Measurements from ENCODE around the gene FSTL4. TPM values are rescaled to one million over a fixed set of nuclear protein-coding genes. Genes with fewer than 3 reads are reported as not detected.

Gene FSTL4
- total RNA-seq (2014; rRNA removed; shearing (Covaris generic)) (not detected in 2 replicates), total RNA-seq (2022) (not detected in 2 replicates), Bru-seq, nascent RNA (percentile 0 among the genes with signal in this experiment), BruChase-seq, experiment 1, labeled RNA remaining after a 6-hour chase (percentile 1 among the genes with signal in this experiment), BruChase-seq, experiment 2, labeled RNA remaining after a 2-hour chase (percentile 0 among the genes with signal in this experiment)
- long read RNA-seq: 0 reads

DNA sequence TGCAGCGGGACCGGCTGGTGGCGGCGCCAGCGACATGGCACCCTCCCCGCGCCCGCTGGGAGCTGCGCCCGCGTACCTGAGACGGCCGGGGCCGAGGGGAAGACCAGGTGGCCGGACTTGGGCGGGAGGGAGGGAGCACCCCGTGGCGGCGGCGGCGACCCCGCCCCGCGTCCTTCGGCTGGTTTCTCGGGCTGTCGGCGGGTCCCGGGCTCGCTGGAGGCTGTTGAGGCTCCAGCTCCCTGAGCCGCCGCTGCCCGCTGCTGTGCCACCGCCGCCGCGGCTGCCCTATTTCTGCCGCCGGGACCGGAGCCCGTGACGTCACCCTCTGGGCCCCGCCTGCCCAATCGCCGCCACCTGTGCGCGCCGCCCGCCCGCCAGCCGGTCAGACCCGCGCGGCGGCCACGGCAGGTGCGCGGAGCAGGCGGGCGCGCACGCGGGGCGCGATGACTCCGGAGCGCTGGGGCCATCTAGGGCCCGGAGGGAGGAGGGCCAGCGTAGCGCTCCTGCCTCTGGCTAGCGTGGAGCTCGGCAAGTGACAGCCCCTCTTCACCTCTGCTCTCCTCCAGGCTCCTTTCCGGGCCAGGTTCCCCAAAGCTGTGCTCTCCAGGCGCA, at the start of gene FSTL4:
Gene FSTL4 (minus strand): TSS at position 293 of the 612 bp plus-strand sequence.
- H3K9me3 ChIP-seq (ENCODE audit: low read length): no peaks in the 10 kb centered on the region
- BruUV-seq (replicated peaks): no TSS peak
- H3K36me3 ChIP-seq (ENCODE audit: insufficient read depth, low read length): no peaks in the 10 kb centered on the region
- DNase-seq (ENCODE audit: low spot score): no peak
- intact Hi-C loops (cut with micrococcal nuclease; ENCODE audit: unreplicated experiment): no loop called here
- H3K27ac ChIP-seq (ENCODE audit: low read depth, low read length, poor library complexity, severe bottlenecking): no peak within 1 kb of the TSS
- no peak for TF ChIP-seq EZH2phosphoT487 (IDR thresholded peaks at IDR 0.05; ENCODE audit: borderline replicate concordance, low read depth, low read length)
- TF ChIP-seq, protein P1, sequence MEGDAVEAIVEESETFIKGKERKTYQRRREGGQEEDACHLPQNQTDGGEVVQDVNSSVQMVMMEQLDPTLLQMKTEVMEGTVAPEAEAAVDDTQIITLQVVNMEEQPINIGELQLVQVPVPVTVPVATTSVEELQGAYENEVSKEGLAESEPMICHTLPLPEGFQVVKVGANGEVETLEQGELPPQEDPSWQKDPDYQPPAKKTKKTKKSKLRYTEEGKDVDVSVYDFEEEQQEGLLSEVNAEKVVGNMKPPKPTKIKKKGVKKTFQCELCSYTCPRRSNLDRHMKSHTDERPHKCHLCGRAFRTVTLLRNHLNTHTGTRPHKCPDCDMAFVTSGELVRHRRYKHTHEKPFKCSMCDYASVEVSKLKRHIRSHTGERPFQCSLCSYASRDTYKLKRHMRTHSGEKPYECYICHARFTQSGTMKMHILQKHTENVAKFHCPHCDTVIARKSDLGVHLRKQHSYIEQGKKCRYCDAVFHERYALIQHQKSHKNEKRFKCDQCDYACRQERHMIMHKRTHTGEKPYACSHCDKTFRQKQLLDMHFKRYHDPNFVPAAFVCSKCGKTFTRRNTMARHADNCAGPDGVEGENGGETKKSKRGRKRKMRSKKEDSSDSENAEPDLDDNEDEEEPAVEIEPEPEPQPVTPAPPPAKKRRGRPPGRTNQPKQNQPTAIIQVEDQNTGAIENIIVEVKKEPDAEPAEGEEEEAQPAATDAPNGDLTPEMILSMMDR (conservative IDR thresholded peaks at IDR 0.05; ENCODE audit: low read length): no peak
- CTCF ChIA-PET (ENCODE audit: unreplicated experiment): no interaction called here
- POLR2A ChIA-PET: no interaction called here
- H3K4me1 ChIP-seq (ENCODE audit: insufficient read depth, low read length, poor library complexity, severe bottlenecking): no peaks in the 10 kb centered on the region
- H3K9me2 ChIP-seq (ENCODE audit: insufficient read depth, low read length): no peaks in the 10 kb centered on the region
- H2AFZ ChIP-seq (ENCODE audit: low read length): no peak within 1 kb of the TSS
- H3K4me3 ChIP-seq (ENCODE audit: low read depth, low read length, poor library complexity, severe bottlenecking): no peak within 1 kb of the TSS
- no peaks in the 10 kb centered on the region for H4K20me1 ChIP-seq (ENCODE audit: insufficient read depth, low read length)
- no peak within 1 kb of the TSS for H3K4me2 ChIP-seq (ENCODE audit: low read length)
- H3K79me2 ChIP-seq (ENCODE audit: insufficient read depth, low read depth, low read length): no peaks in the 10 kb centered on the region

DNA sequence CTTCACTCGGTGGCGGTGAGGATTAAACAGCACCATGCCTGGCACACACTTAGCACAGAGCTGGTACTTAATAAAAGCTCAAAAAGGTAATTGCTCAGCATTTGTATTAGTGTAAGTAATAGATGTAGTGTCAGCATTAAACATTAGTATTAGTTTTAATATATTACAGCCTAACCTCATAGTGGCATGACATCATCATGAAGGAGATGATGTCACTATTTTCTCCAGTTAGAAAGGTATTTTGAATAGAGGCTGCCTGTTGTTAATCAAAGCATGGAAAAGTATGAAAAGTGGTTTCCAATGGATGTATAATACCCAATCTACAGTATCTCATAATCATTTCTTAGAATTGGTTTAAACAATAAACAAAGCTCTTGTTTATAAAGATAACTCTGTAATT, 49.0 kb upstream of the FSTL4 start:
- Histone ChIP-seq H3K79me2 (ENCODE audit: insufficient read depth, low read depth, low read length) (no peaks in the 10 kb centered on the region), H3K4me2 (ENCODE audit: low read length) (no peak overlapping the region), H3K4me1 (ENCODE audit: insufficient read depth, low read length, poor library complexity, severe bottlenecking) (peaks cover 13% of the 10 kb centered on the region), H3K9me2 (ENCODE audit: insufficient read depth, low read length) (no peaks in the 10 kb centered on the region), H2AFZ (ENCODE audit: low read length) (no peak overlapping the region), H3K36me3 (ENCODE audit: insufficient read depth, low read length) (no peaks in the 10 kb centered on the region), H4K20me1 (ENCODE audit: insufficient read depth, low read length) (no peaks in the 10 kb centered on the region), H3K9me3 (ENCODE audit: low read length) (no peaks in the 10 kb centered on the region), H3K4me3 (ENCODE audit: low read depth, low read length, poor library complexity, severe bottlenecking) (no peak overlapping the region), H3K27ac (ENCODE audit: low read depth, low read length, poor library complexity, severe bottlenecking) (no peak overlapping the region)
- ChIA-PET CTCF (ENCODE audit: unreplicated experiment) (no interaction called here), POLR2A (interaction anchor here (0.5 to 1.2 kb wide), 2 partner anchors 83 to 267 kb away, joined by 3 read pairs; no protein-coding TSS in a partner anchor)
- DNase-seq (ENCODE audit: low spot score): no peak
- TF ChIP-seq, protein P1 (conservative IDR thresholded peaks at IDR 0.05; ENCODE audit: low read length): no peak
- TF ChIP-seq EZH2phosphoT487 (IDR thresholded peaks at IDR 0.05; ENCODE audit: borderline replicate concordance, low read depth, low read length): no peak
- intact Hi-C loops (cut with micrococcal nuclease; ENCODE audit: unreplicated experiment): no loop called here
- BruUV-seq (replicated peaks): no TSS peak

DNA sequence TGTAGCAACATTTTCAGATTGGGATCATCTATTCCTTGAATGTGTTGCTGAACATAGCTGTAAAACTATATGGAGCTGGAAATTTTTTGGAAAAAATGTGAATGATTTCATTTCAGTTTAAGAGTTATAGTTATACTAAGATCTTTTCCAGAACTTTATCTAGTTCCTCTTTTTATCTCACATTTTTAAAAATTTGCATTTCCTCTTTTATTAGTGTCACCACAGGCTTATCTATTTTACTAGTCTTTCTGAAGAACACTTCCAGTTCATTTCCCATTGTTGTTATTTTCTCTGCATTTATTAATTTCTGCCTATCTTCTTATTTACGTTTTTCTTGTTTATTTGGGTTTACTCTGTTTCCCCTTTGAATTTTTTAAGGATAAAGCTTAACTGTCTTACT, 46.0 kb upstream of the FSTL4 start:
- TF ChIP-seq, protein P1 (conservative IDR thresholded peaks at IDR 0.05; ENCODE audit: low read length): no peak
- no peak for TF ChIP-seq EZH2phosphoT487 (IDR thresholded peaks at IDR 0.05; ENCODE audit: borderline replicate concordance, low read depth, low read length)
- H3K79me2 ChIP-seq (ENCODE audit: insufficient read depth, low read depth, low read length): no peaks in the 10 kb centered on the region
- intact Hi-C loops (cut with micrococcal nuclease; ENCODE audit: unreplicated experiment): no loop called here
- H3K4me3 ChIP-seq (ENCODE audit: low read depth, low read length, poor library complexity, severe bottlenecking): no peak overlapping the region
- H4K20me1 ChIP-seq (ENCODE audit: insufficient read depth, low read length): no peaks in the 10 kb centered on the region
- H3K27ac ChIP-seq (ENCODE audit: low read depth, low read length, poor library complexity, severe bottlenecking): no peak overlapping the region
- no TSS peak for BruUV-seq (replicated peaks)
- H3K9me3 ChIP-seq (ENCODE audit: low read length): no peaks in the 10 kb centered on the region
- no peaks in the 10 kb centered on the region for H3K9me2 ChIP-seq (ENCODE audit: insufficient read depth, low read length)
- no peak overlapping the region for H2AFZ ChIP-seq (ENCODE audit: low read length)
- H3K4me1 ChIP-seq (ENCODE audit: insufficient read depth, low read length, poor library complexity, severe bottlenecking): peaks cover 13% of the 10 kb centered on the region
- POLR2A ChIA-PET: interaction anchor here (0.6 kb wide), 2 partner anchors 68 to 314 kb away, joined by 4 to 5 read pairs; no protein-coding TSS in a partner anchor
- CTCF ChIA-PET (ENCODE audit: unreplicated experiment): interaction anchor here (0.5 kb wide), 1 partner anchor 294 kb away, joined by 3 read pairs; no protein-coding TSS in a partner anchor
- DNase-seq (ENCODE audit: low spot score): no peak
- H3K36me3 ChIP-seq (ENCODE audit: insufficient read depth, low read length): no peaks in the 10 kb centered on the region
- peak overlapping the region; percentile 17; the same call in 1 of the 2 replicates for H3K4me2 ChIP-seq (ENCODE audit: low read length)
